GM23338 (cell line): ENCODE measurements around the gene MYLK4.

Source experiments
- CREB1 ChIP-seq: fragments of 250-450 bp; sonication (Bioruptor Pico); IDR thresholded peaks from 2 replicates; pipeline ENCODE4 v1.5.0; 2020; ENCODE audit warnings: low read depth, mild to moderate bottlenecking, moderate library complexity
- EZH2 ChIP-seq: fragments of 200-600 bp; sonication (generic); IDR thresholded peaks from one replicate; pipeline ENCODE4 v1.8.0; 2017; ENCODE audit warnings: antibody characterized with exemption, mild to moderate bottlenecking, low read depth; ENCODE audit not compliant: unreplicated experiment
- EZH2phosphoT487 ChIP-seq: fragments of 200-600 bp; sonication (generic); IDR thresholded peaks from one replicate; pipeline ENCODE4 v1.8.1; 2018; ENCODE audit warnings: antibody characterized with exemption; ENCODE audit not compliant: unreplicated experiment
- JUNB ChIP-seq: IDR thresholded peaks from one replicate; pipeline ENCODE4 v1.6.1; 2016; ENCODE audit warnings: antibody characterized with exemption; ENCODE audit not compliant: unreplicated experiment
- POLR2AphosphoS5 ChIP-seq: IDR thresholded peaks from 2 replicates; pipeline ENCODE4 v1.6.1; 2016; ENCODE audit warnings: antibody characterized with exemption, low read depth
- REST ChIP-seq: IDR thresholded peaks from one replicate; pipeline ENCODE4 v1.6.1; 2018; ENCODE audit warnings: antibody characterized with exemption; ENCODE audit not compliant: unreplicated experiment
- ZNF114 ChIP-seq: fragments of 250-450 bp; sonication (Bioruptor Pico); IDR thresholded peaks from 2 replicates; pipeline ENCODE4 v1.5.0; 2020; ENCODE audit warnings: mild to moderate bottlenecking, moderate library complexity
- TF ChIP-seq, protein P1 (sequence below), 2 experiments: fragments of 200-600 bp in 1 of 2; sonication (generic) in 1 of 2; conservative IDR thresholded peaks; 2 replicates each; pipeline versions ENCODE4 v1.5.1 to v1.6.1; 2016 to 2017; ENCODE audit warnings: antibody characterized with exemption in 2 of 2, low read depth in 2 of 2, mild to moderate bottlenecking in 2 of 2, moderate library complexity in 1 of 2

DNA sequence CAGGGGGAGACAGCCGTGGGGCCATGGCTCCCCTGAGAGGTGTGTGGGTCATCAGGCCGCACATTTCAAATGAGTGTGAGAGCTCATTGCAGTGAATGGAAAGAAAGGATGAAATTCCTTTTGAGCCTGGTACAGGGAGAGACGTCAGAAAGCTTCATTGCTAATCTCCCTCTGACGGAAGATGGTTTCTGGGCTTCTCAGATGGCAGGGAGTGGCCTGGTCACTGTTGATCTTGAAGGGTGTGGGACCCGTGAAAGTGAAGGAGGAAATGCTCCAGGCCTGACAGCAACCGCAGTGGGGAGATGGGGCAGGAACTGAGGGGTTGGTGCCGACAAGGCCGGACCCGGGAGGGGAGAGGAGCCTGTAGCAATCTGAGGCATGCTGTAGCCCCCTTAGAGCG lies 127.4 kb downstream of the MYLK4 start:
- TF ChIP-seq, protein P1, sequence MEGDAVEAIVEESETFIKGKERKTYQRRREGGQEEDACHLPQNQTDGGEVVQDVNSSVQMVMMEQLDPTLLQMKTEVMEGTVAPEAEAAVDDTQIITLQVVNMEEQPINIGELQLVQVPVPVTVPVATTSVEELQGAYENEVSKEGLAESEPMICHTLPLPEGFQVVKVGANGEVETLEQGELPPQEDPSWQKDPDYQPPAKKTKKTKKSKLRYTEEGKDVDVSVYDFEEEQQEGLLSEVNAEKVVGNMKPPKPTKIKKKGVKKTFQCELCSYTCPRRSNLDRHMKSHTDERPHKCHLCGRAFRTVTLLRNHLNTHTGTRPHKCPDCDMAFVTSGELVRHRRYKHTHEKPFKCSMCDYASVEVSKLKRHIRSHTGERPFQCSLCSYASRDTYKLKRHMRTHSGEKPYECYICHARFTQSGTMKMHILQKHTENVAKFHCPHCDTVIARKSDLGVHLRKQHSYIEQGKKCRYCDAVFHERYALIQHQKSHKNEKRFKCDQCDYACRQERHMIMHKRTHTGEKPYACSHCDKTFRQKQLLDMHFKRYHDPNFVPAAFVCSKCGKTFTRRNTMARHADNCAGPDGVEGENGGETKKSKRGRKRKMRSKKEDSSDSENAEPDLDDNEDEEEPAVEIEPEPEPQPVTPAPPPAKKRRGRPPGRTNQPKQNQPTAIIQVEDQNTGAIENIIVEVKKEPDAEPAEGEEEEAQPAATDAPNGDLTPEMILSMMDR (conservative IDR thresholded peaks at IDR 0.05; ENCODE audit: low read depth in 2 of 2): no peak
- TF ChIP-seq EZH2 (no peak), POLR2AphosphoS5 (no peak), CREB1 (CRISPR knock-in tag) (no peak), EZH2phosphoT487 (no peak), JUNB (no peak), REST (no peak), ZNF114 (CRISPR knock-in tag) (no peak)
